ENCODE measurements around the gene HOPX.
"Not testable (repeated sequence)": the region's sequence is repeated elsewhere in the genome, so short reads cannot be mapped to it uniquely, and the experiment has no call there.

Gene HOPX

GRCh38 chr4:56681158-56681852, at the start of gene HOPX:
Gene HOPX, minus strand, starts transcription at chr4:56681296. Its CDS starts 23,480 bp downstream, at chr4:56657816.
- peak; percentile 8 for FAIRE-seq
- no peak for DNase-seq (ENCODE audit: insufficient read length, low spot score)

- no peak for DNase-seq (ENCODE audit: insufficient read length, low spot score)
- no peak for FAIRE-seq
Measured at GRCh38 chr4:56730097-56730496, 49.0 kb upstream of the HOPX start.

GRCh38 chr4:56728512-56728911, 47.4 kb upstream of the HOPX start:
- DNase-seq (ENCODE audit: insufficient read length, low spot score) = no peak
- FAIRE-seq = no peak

GRCh38 chr4:56727150-56727549, 46.1 kb upstream of the HOPX start:
- no peak for DNase-seq (ENCODE audit: insufficient read length, low spot score)
- no peak for FAIRE-seq

GRCh38 chr4:56726593-56726992, 45.5 kb upstream of the HOPX start:
- DNase-seq (ENCODE audit: insufficient read length, low spot score); FAIRE-seq: not testable (repeated sequence)

- DNase-seq (ENCODE audit: insufficient read length, low spot score) (no peak), FAIRE-seq (no peak)
Measured at GRCh38 chr4:56723659-56724230, 42.6 kb upstream of the HOPX start.

GRCh38 chr4:56723201-56723605, 42.1 kb upstream of the HOPX start:
- no peak for FAIRE-seq

GRCh38 chr4:56708146-56708545, 27.1 kb upstream of the HOPX start:
- FAIRE-seq = no peak
- no peak for DNase-seq (ENCODE audit: insufficient read length, low spot score)

More at GRCh38 chr4:56723201-56723605, 42.1 kb upstream of the HOPX start:
- no peak for DNase-seq (ENCODE audit: insufficient read length, low spot score)

GRCh38 chr4:56705966-56706365, 24.9 kb upstream of the HOPX start:
- DNase-seq (ENCODE audit: insufficient read length, low spot score) (no peak), FAIRE-seq (no peak)

GRCh38 chr4:56705334-56705733, 24.2 kb upstream of the HOPX start:
- DNase-seq (ENCODE audit: insufficient read length, low spot score) (no peak), FAIRE-seq (no peak)

GRCh38 chr4:56704089-56704871, 23.2 kb upstream of the HOPX start:
- DNase-seq (ENCODE audit: insufficient read length, low spot score) = no peak
- FAIRE-seq = no peak

GRCh38 chr4:56703378-56703777, 22.3 kb upstream of the HOPX start:
- DNase-seq (ENCODE audit: insufficient read length, low spot score) = no peak
- no peak for FAIRE-seq

- FAIRE-seq (no peak), DNase-seq (ENCODE audit: insufficient read length, low spot score) (no peak)
Measured at GRCh38 chr4:56701644-56702043, 20.5 kb upstream of the HOPX start.

- FAIRE-seq (no peak), DNase-seq (ENCODE audit: insufficient read length, low spot score) (no peak)
Measured at GRCh38 chr4:56701161-56701480, 20.0 kb upstream of the HOPX start.

- FAIRE-seq (no peak), DNase-seq (ENCODE audit: insufficient read length, low spot score) (no peak)
Measured at GRCh38 chr4:56699537-56700105, 18.5 kb upstream of the HOPX start.

GRCh38 chr4:56698329-56698728, 17.2 kb upstream of the HOPX start:
- FAIRE-seq = no peak
- no peak for DNase-seq (ENCODE audit: insufficient read length, low spot score)

GRCh38 chr4:56696056-56696455, 15.0 kb upstream of the HOPX start:
- FAIRE-seq = no peak
- DNase-seq (ENCODE audit: insufficient read length, low spot score) = no peak

GRCh38 chr4:56693476-56693875, 12.4 kb upstream of the HOPX start:
- not testable (repeated sequence) for DNase-seq (ENCODE audit: insufficient read length, low spot score); FAIRE-seq

- DNase-seq (ENCODE audit: insufficient read length, low spot score) = no peak
- FAIRE-seq = no peak
Measured at GRCh38 chr4:56692576-56692975, 11.5 kb upstream of the HOPX start.

- no peak for FAIRE-seq
- no peak for DNase-seq (ENCODE audit: insufficient read length, low spot score)
Measured at GRCh38 chr4:56691425-56691824, 10.3 kb upstream of the HOPX start.

- DNase-seq (ENCODE audit: insufficient read length, low spot score) (no peak), FAIRE-seq (no peak)
Measured at GRCh38 chr4:56690393-56690792, 9.3 kb upstream of the HOPX start.
